Stimulated activated CD4-positive, alpha-beta T cell treated with anti-CD3 and anti-CD28 coated beads, Interleukin-2, amount 100 ng/mL, for 4 hours (primary cell): ENCODE results near the gene ARHGEF16.

ENCODE experiments used
- DNase-seq: peaks from one replicate; pipeline ENCODE4 v3.0.0-alpha.2; 2020; ENCODE audit warnings: low read depth

The ARHGEF16 gene

DNA sequence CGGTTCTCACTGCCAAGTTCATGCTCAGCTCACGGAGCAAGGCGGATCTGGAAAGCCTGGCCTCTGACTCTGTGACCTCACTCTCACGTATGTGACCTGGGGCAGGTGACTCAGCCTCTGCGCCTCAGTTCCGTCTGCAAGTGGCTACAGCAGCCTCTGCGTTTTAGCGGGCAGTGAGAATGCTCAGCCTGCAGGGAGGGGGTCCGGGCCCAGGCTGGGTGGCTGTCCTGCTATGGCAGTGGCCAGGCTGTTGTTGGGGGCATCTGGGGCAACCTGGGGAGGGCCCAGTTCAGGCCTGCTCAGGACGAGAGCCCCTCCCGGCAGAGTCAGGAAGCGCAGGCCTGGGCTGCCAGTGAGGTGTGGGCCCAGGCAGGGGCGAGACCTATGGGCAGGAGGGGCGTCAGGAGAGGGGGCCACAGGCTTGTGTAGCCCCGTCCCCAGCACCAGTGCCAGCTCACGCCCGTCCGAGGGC lies 27.9 kb downstream of the ARHGEF16 start:
- DNase-seq = no peak

DNA sequence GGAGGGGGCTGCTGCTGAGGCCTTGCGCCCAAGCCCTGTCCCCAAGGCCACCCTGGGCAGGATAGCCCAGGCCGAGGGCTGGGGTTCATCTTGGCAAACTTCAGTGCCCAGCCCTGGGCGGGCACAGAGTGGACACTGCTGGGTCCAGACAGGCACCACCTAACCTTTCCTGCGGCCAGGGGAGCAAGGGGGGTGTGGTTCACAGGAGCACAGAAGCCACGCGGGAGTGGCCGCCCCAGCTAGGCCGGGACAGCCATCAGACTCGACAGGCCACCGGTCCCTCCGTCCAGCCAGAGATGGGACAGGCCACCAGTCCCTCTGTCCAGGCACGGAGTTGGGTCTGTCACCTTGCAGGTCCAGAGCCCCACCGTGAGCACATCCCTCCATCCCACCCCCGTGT lies 28.9 kb downstream of the ARHGEF16 start:
- no peak for DNase-seq

DNA sequence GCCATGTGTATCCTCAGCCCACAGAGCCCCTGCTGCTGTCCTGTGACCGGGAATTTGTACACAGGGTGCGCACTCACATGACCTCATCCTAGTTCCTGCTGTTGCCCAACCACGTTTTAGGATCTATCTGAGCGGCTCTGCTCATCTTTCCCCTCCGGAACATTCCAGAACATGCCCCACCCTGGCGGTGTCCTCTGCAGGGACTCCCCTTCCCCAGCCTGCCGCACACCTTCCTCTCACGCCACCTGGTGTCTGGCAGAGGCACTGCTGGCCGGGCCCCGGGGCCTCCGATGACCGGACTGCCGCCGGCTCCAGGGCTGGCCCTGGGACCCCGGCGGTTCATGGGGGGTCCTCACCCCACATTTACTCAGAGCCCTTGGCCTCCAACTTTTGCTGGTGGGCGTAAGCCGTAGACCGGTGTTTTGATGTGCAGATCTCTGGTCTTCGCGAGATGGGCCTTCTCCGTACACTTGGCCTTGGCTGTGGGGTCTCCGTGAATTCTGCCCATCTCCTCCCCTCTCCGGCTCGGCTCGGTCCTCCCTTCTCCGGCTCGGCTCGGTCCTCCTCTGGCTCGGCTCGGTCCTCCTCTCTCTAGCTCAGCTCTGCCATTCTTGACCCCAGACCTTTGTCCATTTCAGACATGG lies 29.5 kb downstream of the ARHGEF16 start:
- DNase-seq = peak; percentile 8

DNA sequence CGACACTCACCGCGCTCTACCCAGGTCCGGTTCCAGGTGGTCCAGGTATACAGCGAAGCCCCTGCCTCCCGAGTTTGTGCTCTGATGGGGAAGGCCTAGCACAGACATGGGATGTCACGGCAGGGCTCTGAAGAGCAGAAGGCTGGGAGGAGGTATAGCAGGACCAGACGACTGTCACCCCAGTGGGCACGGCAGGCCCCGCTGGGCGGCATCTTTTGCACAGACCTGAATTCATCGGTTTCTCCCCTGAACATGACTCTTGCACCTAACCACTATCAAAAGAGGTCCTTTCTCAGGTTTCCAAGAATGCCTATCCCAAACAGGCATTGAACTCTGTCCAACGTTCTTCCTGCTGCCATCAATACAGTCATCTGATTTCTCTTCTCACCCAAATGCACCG lies 30.6 kb downstream of the ARHGEF16 start:
- no peak for DNase-seq

DNA sequence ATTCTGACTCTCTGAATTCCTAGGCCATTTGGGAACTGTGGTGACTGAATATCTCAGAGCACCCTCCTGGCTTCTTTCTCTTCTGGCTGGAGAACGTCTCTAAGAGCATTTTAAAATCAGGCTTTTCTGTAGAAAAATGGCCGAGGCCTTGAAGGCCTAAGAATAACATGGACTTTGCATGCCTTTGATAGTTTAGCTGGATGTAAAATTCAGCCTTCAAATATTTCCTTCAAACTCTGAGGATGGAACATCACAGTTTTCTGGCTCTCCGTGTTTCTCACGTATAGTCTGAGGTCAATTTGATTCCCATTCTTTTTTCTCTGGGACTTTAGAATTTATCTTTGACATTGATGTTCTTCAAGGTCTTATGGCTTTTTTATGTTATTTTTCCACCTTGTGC lies 34.0 kb downstream of the ARHGEF16 start:
- no peak for DNase-seq

DNA sequence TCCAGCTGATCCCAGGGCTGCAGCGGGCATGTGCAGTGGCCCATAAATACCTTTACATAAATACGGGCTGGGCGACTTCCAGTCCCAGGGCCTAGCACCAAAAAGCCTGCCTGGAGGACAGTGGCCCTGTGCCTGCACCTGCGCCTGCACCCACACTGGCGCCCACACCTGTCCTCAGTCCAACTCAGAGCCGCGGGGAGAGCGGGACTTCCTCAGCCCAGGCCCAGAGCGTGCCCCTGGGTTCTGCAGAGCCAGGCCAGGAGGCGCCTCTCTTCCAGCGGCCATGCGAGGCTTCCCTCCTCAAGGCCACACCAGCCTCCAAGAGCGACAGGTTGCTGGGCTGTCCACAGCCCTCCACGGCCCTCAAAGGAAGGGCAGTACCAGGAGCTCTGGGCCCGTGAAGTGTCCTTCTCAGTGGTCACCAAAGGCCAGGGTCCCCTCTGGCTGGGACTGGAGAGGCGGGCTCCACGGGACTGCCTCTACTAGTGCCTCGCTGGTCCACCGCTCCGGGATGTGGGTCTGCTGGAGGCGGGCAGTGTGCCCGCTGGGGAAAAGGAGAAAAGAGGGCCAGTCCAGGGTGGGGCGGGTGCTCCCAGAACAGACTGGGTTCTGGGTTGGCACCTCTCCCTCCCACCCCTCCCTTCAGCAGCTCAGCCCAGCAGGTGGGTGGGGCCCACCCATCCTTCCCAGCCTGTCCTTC lies 35.7 kb downstream of the ARHGEF16 start:
- no peak for DNase-seq

DNA sequence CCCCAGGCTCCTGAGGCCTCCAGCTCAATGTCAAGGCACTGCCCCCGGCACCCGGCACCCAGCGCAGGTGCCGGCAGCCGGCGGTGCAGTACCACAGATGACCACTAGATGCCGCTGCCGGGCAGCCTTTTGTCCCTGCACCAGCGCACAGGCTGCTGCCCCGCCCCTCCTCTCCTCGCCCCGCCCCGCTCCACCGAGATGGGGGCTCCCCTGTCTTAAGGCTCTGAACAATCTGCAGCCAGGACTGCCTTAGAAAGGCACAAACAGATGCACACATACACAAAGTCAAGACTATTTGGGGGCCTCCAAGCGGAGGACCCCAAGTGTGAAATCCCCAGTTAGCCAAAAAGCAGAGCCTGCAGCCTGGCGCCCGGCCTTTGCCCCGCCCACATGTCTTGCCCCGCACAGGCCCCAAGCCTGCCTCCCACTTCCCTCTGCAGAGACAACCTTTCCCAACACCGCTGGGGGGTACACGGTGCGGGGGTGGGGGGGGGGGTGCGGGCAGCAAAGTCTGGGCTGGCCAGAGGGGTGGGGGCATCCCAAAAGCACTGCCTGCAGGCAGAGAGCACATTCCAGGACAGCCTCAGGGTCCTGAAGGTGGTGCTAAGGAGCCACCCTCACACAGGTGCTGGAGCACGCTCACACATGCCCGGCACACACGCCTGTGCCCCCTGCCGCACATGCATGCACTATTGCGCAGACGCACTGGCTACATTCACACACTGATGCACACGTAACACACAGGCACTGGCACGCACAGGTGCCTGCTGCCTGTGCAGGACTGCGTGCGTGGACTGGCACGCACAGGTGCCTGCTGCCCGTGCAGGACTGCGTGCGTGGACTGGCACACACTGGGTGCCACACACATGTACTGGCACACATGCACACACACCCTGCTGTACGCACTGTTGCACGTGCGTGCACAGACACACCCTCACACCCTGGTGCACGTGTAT lies 37.1 kb downstream of the ARHGEF16 start:
- peak; percentile 70 for DNase-seq

DNA sequence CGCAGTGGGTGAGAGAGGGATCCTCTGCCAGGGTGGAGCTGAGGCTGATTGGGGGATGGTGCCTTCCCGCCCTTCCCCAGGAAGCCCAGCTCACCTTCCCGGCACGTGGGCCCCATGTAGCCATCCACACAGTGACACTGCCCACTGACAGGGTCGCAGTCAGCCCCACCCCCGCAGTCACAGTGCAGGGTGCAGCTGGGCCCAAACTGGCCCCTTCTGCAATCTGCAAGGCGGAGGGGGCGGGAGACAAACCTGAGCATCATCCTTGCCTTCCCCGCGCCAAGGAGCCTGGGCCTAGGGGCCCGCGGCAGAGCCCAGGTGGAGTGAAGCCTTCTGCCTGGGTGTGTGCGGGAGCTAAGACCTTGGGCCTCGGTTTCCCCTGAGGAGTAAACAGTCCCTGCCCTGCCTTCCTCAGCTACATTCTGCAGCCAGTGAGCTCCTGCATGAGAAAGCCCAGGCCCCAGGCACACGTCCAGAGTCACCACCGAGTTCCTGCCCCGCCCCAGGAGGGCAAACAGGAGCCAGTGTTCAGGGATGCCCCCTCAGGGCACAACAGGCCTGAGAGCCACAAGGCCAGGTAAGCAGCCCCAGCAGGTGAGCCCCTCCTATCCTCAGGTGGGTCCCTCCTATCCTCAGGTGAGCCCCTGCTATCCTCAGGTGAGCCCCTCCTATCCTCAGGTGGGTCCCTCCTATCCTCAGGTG lies 38.2 kb downstream of the ARHGEF16 start:
- no peak for DNase-seq

DNA sequence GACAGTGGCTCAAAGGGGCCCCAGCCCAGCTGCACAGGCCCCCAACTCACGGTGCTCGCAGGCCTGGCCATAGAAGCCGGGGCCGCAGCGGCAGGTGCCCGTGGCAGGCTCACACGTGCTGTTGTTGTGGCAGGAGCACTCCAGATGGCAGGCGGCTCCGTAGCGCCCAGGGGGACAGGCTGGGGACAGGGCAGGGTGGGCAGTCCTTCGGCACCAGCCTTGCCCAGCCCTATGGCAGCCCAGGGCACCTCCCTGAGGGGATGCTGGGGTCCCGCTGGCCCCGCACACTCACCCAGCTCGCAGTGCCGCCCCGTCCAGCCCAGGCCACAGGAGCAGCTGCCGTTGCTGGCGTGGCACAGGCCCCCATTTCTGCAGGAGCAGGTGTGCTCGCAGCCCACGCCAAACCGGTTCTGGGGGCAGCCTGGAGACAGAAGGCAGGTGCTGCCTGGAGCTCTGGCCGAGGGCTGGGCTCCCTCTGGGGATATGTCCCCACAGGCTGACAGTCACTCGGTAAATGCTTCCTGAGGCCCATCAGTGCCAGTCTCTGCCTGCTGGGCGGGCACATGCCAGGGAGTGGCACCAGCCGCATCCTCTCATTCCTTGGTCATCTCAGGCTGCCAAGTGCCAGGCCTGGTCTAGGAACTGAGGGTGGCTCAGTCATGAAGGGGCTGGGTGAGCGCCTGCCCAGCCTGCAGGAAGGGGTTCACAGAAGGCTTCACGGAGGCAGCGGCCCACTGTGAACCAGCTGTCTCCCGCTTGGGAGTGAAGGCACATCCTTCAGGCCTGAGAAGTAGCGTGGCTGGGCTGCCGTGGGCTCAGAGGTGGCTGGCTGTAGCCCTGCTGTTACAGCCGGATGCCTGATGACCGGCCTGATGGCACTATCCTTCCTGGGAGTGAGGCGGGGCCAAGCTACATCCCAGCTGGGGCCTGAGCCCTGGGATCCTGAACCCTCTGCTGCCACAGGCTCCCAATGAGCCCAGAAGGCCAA lies 40.1 kb downstream of the ARHGEF16 start:
- DNase-seq = no peak

DNA sequence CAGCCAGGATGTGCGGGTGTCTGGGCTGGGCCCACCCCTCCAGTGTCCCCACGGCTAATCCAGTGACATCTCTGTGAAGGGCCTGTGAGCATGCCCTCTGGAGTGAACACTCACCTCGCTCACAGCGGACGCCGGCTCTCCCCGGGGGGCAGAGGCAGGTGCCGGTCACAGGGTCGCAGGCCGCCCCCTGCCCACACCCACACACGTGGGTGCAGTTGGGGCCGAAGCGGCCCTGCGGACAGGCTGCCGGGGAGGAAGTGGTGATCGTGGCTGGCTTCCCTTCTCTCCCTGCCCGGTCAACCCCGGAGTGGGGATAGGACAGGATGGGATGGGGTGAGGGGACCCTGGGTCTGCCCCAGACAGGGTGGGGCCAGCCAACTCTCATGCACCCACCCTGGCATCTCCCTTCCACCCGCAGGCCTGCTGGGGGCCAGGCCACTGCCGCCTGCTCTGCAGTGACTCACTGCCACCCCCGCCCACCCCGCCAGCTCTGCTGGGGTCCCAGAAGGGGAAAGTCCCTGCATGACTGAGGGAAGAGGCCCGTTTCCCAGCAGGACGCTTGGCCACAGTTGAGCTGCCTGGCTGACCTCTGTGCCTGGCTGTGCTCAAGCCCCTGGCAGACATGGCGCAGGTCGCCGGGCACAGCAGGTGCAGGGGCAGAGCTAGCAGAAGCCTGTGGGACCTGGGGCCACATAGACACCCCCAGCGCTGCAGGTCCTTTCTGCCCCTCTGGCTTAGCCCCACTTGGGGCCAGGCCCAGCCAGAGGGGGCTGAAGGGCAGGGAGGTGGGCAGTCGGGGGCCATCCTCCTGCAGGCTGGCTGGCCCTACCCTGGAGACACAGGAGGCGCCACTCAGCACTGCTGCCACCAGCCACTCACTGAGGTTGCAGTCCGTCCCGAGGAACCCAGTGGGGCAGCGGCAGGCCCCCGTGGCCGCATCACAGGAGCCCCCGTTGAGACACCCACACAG lies 41.6 kb downstream of the ARHGEF16 start:
- DNase-seq = no peak

DNA sequence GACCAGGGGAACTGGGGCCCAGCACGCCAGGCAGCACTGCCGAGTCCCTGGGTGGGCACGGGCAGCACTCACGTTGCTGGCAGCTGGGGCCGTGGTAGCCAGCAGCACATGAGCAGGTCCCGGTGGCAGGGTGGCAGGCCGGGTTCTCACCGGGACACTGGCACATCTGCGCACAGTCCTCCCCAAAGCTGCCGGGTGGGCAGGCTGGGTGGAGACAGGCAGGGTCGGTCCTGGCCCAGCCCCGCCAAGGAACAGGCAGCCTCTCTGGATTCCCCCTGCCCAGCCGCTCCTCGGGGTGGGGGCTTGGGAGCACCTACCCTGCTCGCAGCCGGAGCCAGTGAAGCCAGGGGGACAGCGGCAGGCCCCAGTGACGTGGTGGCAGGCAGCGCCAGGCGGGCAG lies 42.5 kb downstream of the ARHGEF16 start:
- DNase-seq = no peak

DNA sequence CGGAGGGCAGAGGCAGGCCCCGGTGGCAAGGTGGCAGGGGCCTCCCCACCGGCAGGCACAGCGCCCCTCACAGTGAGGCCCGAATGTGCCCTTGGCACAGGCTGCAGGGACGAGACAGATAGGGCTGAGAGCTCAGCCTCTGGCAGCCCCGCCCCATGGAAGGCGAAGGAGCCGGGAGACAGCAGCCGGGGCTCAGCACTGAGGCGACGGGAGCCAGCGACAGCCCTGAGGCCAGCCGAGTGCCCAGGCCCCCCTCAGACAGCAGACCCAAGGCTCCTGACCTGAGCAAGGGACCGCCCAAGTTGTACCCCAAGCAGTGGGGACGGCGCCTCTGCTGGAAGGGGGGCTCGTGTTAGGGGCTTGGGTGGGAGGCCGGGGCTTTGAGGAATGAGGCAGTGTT lies 43.1 kb downstream of the ARHGEF16 start:
- no peak for DNase-seq

DNA sequence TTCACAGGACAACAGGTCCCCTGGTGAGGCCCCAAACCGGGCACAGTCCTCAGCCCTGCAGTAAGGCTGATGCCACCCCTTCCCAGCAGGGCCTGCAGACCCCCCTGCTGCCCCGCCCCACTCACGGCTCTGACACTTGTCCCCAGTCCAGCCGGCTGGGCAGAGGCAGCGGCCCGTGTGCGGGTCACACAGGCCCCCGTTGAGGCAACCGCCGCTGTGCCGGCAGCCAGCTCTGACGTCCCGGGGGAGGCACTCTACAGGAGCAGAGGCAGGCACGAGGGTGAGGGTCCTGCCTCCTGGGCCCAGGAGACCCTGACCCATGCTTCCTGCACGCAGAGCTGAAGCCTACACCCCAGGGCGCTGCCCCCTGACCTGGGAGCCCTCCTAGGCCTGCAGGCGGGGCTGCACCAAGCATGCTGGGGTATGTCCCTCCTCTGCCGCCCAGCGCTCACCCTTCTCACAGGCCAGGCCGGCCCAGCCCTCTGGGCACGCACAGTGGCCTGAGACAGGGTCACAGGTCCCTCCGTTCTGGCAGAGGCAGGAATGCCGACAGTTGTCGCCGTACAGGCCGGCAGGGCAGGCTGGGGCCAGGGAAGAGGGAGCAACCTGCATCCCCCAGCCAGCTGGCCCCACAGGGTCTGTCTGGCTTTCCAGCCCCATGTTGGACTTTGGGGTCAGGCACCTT lies 43.9 kb downstream of the ARHGEF16 start:
- no peak for DNase-seq

DNA sequence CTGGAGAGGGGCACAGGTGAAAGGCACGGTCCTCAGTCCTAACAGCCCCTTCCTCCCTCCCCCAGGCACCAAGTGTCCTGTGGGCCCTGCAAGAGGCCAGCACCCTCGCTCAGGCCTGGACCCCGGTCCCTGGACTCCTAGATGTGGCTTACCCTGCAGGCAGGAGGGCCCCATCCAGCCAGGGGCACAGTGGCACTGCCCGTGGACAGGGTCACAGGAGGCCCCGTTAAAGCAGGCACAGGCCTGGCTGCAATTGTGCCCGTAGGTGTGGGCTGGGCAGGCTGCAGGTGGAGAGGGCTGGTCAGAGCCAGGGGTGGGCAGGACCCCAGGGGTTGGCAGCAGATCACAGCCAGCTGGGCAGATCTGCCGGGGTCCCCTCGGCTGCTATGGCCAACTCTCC lies 44.5 kb downstream of the ARHGEF16 start:
- DNase-seq = no peak

DNA sequence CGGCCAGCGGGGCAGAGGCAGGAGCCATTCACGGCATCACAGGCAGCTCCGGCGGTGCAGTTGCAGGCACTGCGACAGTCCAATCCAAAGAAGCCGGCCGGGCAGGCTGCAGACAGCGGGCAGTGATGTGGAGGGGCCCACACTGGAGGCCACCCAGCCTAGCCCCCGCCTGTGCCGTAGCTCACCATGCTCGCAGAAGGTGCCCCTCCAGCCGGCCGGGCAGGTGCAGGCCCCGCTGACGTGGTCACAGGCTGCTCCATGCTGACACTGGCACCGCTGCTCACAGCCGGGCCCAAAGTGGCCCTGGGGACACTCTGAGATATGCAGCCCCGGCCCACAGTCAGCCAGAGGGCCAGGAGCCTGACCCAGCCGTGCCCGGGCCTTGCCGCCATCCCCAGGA lies 45.1 kb downstream of the ARHGEF16 start:
- no peak for DNase-seq

DNA sequence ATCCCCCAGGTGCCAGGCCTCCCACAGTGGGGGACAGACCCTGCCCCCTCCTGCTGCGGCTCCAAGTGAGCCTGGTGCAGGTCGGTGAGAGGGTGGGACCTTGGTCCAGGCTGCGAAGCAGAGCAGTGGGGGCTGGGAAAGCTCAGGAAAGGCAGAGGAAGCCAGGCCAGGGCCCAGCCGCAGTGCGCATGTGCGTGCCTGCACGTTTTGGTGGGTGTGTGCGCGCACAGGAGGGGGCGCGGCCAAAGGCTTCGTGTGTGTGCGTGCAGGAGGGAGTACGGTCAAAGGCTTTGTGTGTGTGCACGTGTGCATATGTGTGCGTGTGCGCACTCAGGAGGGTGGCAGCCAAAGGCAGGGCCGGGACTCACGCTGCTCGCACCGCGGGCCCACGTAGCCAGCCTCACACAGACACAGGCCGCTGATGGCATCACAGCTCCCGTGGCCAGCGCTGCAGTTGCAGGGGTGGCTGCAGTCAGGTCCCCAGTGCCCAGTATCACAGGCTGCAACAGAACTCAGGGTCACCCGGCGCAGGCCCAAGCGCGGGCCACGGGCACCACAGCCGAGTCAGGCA lies 45.9 kb downstream of the ARHGEF16 start:
- no peak for DNase-seq

DNA sequence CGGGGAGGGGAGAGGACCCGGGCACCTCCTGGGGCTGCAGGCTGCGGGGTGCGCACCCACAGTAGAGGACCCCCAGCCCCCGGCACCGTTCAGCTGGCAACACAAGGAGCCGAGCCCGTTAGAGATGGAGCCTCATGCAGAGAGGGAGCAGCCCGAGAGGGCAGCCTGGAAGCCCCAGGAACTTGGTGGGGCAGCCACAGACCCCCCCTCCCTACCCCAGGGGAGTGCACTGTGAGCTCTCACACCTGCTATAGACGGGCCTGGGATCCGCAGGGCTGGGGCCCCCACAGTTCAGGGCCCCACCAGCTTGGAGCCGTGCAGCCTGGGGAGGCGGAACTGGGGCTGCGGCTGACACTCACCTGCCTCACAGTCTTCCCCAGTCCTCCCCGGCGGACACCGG lies 47.0 kb downstream of the ARHGEF16 start:
- DNase-seq = no peak

DNA sequence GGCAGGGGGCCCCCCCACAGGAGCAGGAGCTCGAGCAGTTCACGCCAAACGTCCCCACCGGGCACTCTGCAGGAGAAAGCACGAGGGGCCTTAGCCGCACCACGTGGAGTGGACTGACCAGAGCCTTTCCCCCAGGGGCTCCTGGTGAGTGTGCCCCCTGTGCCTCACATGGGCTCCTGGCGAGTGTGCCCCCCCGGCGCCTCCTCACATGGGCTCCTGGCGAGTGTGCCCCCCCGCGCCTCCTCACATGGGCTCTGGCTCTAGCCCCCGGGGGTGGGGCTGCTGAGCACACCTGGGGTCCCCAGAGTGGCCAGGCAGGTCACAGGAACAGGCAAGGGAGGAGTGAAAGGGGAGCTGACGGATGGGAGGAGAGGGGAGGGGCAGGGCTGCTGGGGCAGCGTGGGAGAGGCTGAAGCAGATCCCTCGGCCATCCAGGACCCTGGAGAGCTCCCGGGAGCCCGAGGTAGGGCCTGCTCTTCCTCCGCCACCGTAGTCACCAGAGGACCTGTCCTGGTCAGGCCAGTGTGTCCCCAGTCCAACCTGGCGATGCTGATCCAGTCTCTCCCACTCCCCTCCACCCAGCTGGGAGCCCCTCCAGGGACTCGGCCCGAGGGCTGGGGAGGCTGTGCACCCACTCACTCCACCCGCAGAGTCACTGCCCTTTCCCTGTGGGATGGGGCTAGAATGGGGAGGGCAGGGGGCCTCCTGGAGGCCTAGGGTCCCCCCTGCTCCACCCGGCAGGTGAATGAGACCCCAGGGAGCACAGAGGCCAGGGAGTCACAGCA lies 47.6 kb downstream of the ARHGEF16 start:
- DNase-seq = no peak
